ENCODE data around the gene TRPM2.
"Not testable (repeated sequence)": the region's sequence is repeated elsewhere in the genome, so short reads cannot be mapped to it uniquely, and the experiment has no call there.

Gene TRPM2

GRCh38 chr21:44473915-44474555 is 120.6 kb downstream of the TRPM2 start:
- H3K27ac ChIP-seq (ENCODE audit: low read depth, low read length): no peak overlapping the region
- no peaks in the 10 kb centered on the region for H3K9me3 ChIP-seq (ENCODE audit: insufficient read depth, low read depth, low read length)
- H3K4me1 ChIP-seq (ENCODE audit: insufficient read depth, low read length): peaks cover 6% of the 10 kb centered on the region; the same call in 1 of the 2 replicates
- H3K9ac ChIP-seq (ENCODE audit: low read depth, low read length): no peak overlapping the region
- no peaks in the 10 kb centered on the region for H3K36me3 ChIP-seq (ENCODE audit: insufficient read depth, low read length)
- WGBS: 96% methylated on average over 18 of the region's 19 CpGs
- H3K27me3 ChIP-seq (ENCODE audit: insufficient read depth, low read length): no peaks in the 10 kb centered on the region
- H3K4me3 ChIP-seq (ENCODE audit: low read length): no peak overlapping the region

- WGBS: 91% methylated on average over 17 of the region's 17 CpGs
- Histone ChIP-seq H3K27ac (ENCODE audit: low read depth, low read length) (no peak overlapping the region), H3K27me3 (ENCODE audit: insufficient read depth, low read length) (no peaks in the 10 kb centered on the region), H3K36me3 (ENCODE audit: insufficient read depth, low read length) (no peaks in the 10 kb centered on the region), H3K4me3 (ENCODE audit: low read length) (no peak overlapping the region), H3K9ac (ENCODE audit: low read depth, low read length) (no peak overlapping the region), H3K4me1 (ENCODE audit: insufficient read depth, low read length) (peaks cover 6% of the 10 kb centered on the region; the same call in 1 of the 2 replicates), H3K9me3 (ENCODE audit: insufficient read depth, low read depth, low read length) (no peaks in the 10 kb centered on the region)
These were observed 121.9 kb downstream of the TRPM2 start for GRCh38 chr21:44475266-44475845.

- Histone ChIP-seq H3K27me3 (ENCODE audit: insufficient read depth, low read length) (no peaks in the 10 kb centered on the region), H3K36me3 (ENCODE audit: insufficient read depth, low read length) (no peaks in the 10 kb centered on the region), H3K4me1 (ENCODE audit: insufficient read depth, low read length) (no peaks in the 10 kb centered on the region; the same call in 1 of the 2 replicates), H3K27ac (ENCODE audit: low read depth, low read length) (no peak overlapping the region), H3K9me3 (ENCODE audit: insufficient read depth, low read depth, low read length) (no peaks in the 10 kb centered on the region), H3K4me3 (ENCODE audit: low read length) (no peak overlapping the region), H3K9ac (ENCODE audit: low read depth, low read length) (no peak overlapping the region)
- 87% methylated on average over 8 of the region's 8 CpGs for WGBS
These were observed 123.7 kb downstream of the TRPM2 start for GRCh38 chr21:44477131-44477530.

GRCh38 chr21:44477712-44478111 is 124.3 kb downstream of the TRPM2 start:
- H3K27me3 ChIP-seq (ENCODE audit: insufficient read depth, low read length): no peaks in the 10 kb centered on the region
- no peak overlapping the region for H3K27ac ChIP-seq (ENCODE audit: low read depth, low read length)
- no peak overlapping the region for H3K4me3 ChIP-seq (ENCODE audit: low read length)
- no peaks in the 10 kb centered on the region; the same call in 1 of the 2 replicates for H3K4me1 ChIP-seq (ENCODE audit: insufficient read depth, low read length)
- H3K9ac ChIP-seq (ENCODE audit: low read depth, low read length): no peak overlapping the region
- no peaks in the 10 kb centered on the region for H3K36me3 ChIP-seq (ENCODE audit: insufficient read depth, low read length)
- 92% methylated on average over 7 of the region's 7 CpGs for WGBS
- H3K9me3 ChIP-seq (ENCODE audit: insufficient read depth, low read depth, low read length): no peaks in the 10 kb centered on the region

GRCh38 chr21:44478124-44478800 is 124.8 kb downstream of the TRPM2 start:
- no peak overlapping the region for H3K9ac ChIP-seq (ENCODE audit: low read depth, low read length)
- WGBS: 94% methylated on average over 16 of the region's 16 CpGs
- no peak overlapping the region for H3K27ac ChIP-seq (ENCODE audit: low read depth, low read length)
- H3K4me3 ChIP-seq (ENCODE audit: low read length): no peak overlapping the region
- no peaks in the 10 kb centered on the region; the same call in 1 of the 2 replicates for H3K4me1 ChIP-seq (ENCODE audit: insufficient read depth, low read length)
- no peaks in the 10 kb centered on the region for H3K36me3 ChIP-seq (ENCODE audit: insufficient read depth, low read length)
- no peaks in the 10 kb centered on the region for H3K27me3 ChIP-seq (ENCODE audit: insufficient read depth, low read length)
- H3K9me3 ChIP-seq (ENCODE audit: insufficient read depth, low read depth, low read length): no peaks in the 10 kb centered on the region

GRCh38 chr21:44478801-44479167 is 125.4 kb downstream of the TRPM2 start:
- Histone ChIP-seq H3K27ac (ENCODE audit: low read depth, low read length) (no peak overlapping the region), H3K27me3 (ENCODE audit: insufficient read depth, low read length) (no peaks in the 10 kb centered on the region), H3K36me3 (ENCODE audit: insufficient read depth, low read length) (no peaks in the 10 kb centered on the region), H3K4me1 (ENCODE audit: insufficient read depth, low read length) (no peaks in the 10 kb centered on the region; the same call in 1 of the 2 replicates), H3K4me3 (ENCODE audit: low read length) (no peak overlapping the region), H3K9me3 (ENCODE audit: insufficient read depth, low read depth, low read length) (no peaks in the 10 kb centered on the region), H3K9ac (ENCODE audit: low read depth, low read length) (no peak overlapping the region)
- 98% methylated on average over 5 of the region's 5 CpGs for WGBS

- H3K27ac ChIP-seq (ENCODE audit: low read depth, low read length); H3K36me3 ChIP-seq (ENCODE audit: insufficient read depth, low read length); H3K27me3 ChIP-seq (ENCODE audit: insufficient read depth, low read length); H3K4me3 ChIP-seq (ENCODE audit: low read length); H3K9me3 ChIP-seq (ENCODE audit: insufficient read depth, low read depth, low read length); H3K9ac ChIP-seq (ENCODE audit: low read depth, low read length); H3K4me1 ChIP-seq (ENCODE audit: insufficient read depth, low read length): not testable (repeated sequence)
- 49% methylated on average over 20 of the region's 21 CpGs for WGBS
These were observed 126.3 kb downstream of the TRPM2 start for GRCh38 chr21:44479556-44480199.

GRCh38 chr21:44480200-44481053 is 127.0 kb downstream of the TRPM2 start:
- Histone ChIP-seq H3K9ac (ENCODE audit: low read depth, low read length) (no peak overlapping the region), H3K4me3 (ENCODE audit: low read length) (no peak overlapping the region), H3K27me3 (ENCODE audit: insufficient read depth, low read length) (no peaks in the 10 kb centered on the region), H3K9me3 (ENCODE audit: insufficient read depth, low read depth, low read length) (no peaks in the 10 kb centered on the region), H3K27ac (ENCODE audit: low read depth, low read length) (no peak overlapping the region), H3K36me3 (ENCODE audit: insufficient read depth, low read length) (no peaks in the 10 kb centered on the region), H3K4me1 (ENCODE audit: insufficient read depth, low read length) (no peaks in the 10 kb centered on the region)
- WGBS: 94% methylated on average over 15 of the region's 16 CpGs

GRCh38 chr21:44482581-44483287 is 129.3 kb downstream of the TRPM2 start:
- no peak overlapping the region for H3K27ac ChIP-seq (ENCODE audit: low read depth, low read length)
- H3K9me3 ChIP-seq (ENCODE audit: insufficient read depth, low read depth, low read length): no peaks in the 10 kb centered on the region
- no peaks in the 10 kb centered on the region for H3K36me3 ChIP-seq (ENCODE audit: insufficient read depth, low read length)
- H3K4me1 ChIP-seq (ENCODE audit: insufficient read depth, low read length): no peaks in the 10 kb centered on the region
- no peak overlapping the region for H3K4me3 ChIP-seq (ENCODE audit: low read length)
- 88% methylated on average over 14 of the region's 14 CpGs for WGBS
- no peak overlapping the region for H3K9ac ChIP-seq (ENCODE audit: low read depth, low read length)
- no peaks in the 10 kb centered on the region for H3K27me3 ChIP-seq (ENCODE audit: insufficient read depth, low read length)
